GM21723 (cell line): Measurements from ENCODE around the gene AP4B1.

ENCODE experiments used
- ATAC-seq: cut with Tn5 transposase; IDR thresholded peaks from one replicate; pipeline ENCODE4 v1.9.1; 2021; ENCODE audit warnings: mild to moderate bottlenecking, moderate library complexity; ENCODE audit not compliant: unreplicated experiment

The AP4B1 gene

DNA sequence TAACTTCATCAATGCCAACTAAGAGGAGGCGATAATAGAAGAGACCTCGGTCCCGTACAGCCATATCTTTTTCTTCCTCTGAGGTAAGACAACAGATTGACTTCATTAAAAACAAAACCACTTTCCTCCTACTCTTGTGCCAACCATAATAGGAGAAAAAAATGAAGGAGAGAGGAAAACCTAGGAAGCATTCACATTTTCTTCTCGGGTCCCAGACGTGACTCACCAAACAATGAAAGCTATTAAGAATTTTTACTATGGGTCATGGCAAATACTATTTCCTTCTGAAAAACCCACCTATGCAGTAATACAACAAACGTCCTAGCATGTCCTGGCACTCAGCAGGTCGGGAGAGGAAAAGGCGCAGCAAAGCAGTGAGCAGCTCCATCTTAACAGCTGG is 8.6 kb downstream of the AP4B1 start:
- ATAC-seq, result no peak

DNA sequence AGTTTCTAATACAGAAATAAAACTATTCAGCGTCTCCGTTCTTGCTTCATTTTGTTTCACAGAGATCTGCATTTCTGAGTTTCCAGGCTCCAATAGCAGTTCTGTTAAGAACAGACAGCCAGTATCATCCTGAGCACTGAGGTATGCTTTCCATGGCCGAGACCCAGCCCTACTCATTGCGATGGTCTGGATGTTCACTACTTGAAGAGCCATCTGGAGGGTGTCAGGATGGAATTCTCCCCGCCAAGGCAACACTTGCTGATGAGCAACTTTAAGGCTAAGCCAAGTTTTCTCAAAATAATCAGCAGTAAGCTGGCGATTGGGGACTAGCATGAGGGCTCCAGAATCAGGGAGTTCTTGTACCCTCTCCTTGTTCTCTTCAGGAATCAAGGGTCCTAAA is 9.5 kb downstream of the AP4B1 start:
- ATAC-seq, result no peak

DNA sequence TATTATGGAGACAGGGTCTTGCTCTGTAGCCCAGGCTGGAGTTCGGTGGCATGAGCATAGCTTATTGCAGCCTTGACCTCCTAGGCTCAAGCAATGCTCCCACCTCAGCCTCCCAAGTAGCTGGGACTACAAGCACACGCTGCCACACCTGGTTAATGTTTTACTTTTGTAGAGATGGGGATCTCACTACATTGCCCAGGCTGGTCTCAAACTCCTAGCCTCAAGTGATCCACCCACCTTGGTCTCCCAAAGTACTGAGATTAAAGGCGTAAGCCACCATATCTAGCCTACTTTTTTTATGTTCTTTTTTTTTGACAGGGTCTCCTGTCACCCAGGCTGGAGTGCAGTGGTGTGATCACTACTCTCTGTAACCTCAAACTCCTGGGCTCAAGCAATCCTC is 11.3 kb downstream of the AP4B1 start:
- no peak for ATAC-seq

DNA sequence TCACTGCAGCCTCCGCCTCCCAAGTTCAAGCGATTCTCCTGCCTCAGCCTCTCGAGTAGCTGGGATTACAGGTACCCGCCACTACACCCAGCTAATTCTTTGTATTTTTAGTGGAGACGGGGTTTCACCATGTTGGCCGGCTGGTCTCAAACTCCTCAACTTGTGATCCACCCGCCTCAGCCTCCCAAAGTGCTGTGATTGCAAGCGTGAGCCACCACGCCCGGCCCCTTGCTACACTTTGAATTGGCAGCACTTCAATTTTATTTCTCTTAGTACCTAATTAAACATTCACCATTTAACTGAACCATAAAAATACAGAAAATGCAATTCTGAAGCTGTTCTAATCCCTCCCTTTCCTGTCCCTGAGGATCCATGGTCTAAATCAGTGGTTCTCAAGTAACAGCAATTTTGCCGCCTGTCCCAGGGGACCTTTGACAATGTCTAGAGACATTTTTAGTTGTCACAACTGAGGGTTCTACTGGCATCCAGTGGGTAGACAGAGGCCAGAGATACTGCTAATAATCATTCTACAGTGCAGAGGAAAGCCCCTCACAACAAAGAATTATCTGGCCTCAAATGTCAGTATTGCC is 12.9 kb downstream of the AP4B1 start:
- ATAC-seq, result no peak

- no peak for ATAC-seq
Measured at GRCh38 chr1:113890816-113891215, 13.8 kb downstream of the AP4B1 start.

GRCh38 chr1:113887402-113888175 is 17.0 kb downstream of the AP4B1 start, which contains the start of gene BCL2L15:
Gene BCL2L15, minus strand, starts transcription at chr1:113887581. Its CDS starts 206 bp downstream, at chr1:113887375.
- no peak for ATAC-seq

- ATAC-seq, result no peak
Measured at GRCh38 chr1:113886417-113887401, 17.9 kb downstream of the AP4B1 start.

GRCh38 chr1:113881661-113882060 is 22.9 kb downstream of the AP4B1 start:
- no peak for ATAC-seq

- no peak for ATAC-seq
Measured at GRCh38 chr1:113879739-113880038, 24.9 kb downstream of the AP4B1 start.

GRCh38 chr1:113876176-113876575 is 28.4 kb downstream of the AP4B1 start:
- no peak for ATAC-seq

DNA sequence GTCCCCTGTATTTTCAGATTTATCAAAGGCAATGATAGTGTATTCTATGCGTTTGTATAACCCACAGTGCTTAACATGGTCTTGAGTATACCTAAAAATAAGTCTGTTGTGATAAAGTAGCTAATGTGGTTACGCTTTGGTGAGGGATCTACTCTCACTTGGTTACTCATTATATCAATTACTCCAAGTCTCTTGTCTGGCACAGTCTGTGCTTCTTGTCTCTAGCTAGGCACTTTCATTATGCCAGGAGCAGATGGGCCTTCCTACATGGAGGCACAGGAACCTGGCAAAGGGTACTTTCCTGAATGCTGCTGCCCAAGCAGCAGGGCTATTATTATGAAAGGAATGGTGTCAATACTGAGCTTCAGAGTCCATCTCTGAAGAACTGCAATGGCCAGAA is 28.9 kb downstream of the AP4B1 start:
- ATAC-seq, result no peak

- ATAC-seq, result peak; percentile 37
Measured at GRCh38 chr1:113874012-113874879, 30.4 kb downstream of the AP4B1 start.

- peak; percentile 13 for ATAC-seq
Measured at GRCh38 chr1:113872219-113872935, 32.2 kb downstream of the AP4B1 start.

- peak; percentile 94 for ATAC-seq
Measured at GRCh38 chr1:113871597-113872113, 32.9 kb downstream of the AP4B1 start, which contains the start of gene PTPN22. Gene PTPN22, minus strand, starts transcription at chr1:113871712.

GRCh38 chr1:113870778-113871177 is 33.8 kb downstream of the AP4B1 start:
- ATAC-seq, result no peak

DNA sequence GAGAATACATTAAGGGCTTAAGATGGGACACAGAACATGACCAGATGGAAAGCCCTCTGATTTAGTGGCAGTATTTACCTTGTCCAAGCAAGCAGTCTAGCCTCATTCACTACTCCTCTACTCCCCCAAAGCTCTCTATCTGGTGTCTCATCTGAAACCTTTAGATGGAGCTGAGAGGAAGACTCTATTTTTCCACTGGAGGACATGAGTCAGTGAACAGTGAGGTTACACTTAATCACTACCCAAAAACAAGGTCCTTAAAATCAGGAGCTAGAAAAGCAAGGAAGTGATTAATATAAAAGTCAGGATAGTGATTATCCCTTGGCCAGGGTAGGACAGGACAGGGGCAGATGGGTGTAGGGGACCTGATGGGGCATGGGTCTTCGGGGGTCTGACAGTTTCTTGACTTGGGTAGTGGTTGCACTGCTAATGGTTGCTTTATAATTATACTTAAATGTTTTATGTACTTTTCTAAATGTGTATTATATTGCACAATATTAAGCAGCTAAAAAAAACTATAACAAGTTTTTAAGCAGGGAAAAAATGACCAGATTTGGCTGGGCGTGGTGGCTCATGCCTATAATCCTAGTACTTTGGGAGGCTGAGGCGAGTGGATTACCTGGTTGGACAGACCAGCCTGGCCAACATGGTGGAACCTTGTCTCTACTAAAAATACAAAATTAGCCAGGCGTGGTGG is 36.1 kb downstream of the AP4B1 start:
- ATAC-seq, result no peak

GRCh38 chr1:113861641-113862040 is 43.0 kb downstream of the AP4B1 start:
- no peak for ATAC-seq

DNA sequence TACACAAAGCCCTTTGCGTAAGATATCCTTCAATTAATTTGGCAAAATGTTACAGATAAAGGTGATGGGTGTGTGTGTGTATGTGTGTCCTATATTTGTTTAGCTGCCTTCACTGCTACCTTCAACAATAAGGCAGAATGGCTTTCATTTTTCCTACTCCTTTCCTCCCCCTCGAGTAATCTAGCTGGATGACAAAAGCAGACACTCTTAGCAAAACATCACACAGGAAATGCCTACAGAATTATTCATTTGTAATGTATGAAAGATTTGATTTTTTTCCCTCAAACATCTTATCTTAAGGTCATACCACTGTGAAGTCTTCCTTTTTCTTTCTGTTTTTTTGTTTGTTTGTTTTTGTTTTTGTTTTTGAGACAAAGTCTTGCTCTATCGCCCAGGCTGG is 43.7 kb downstream of the AP4B1 start:
- ATAC-seq, result no peak
